HepG2 (cell line): ENCODE results near the gene TBC1D12. TPM values are rescaled to one million over a fixed set of nuclear protein-coding genes. Genes with fewer than 3 reads are reported as not detected.

Experiments
- AHR ChIP-seq: IDR thresholded peaks from 2 replicates; pipeline ENCODE4 v1.6.1; 2018; ENCODE audit warnings: missing genetic modification reagents, missing compliant biosample characterization
- ARHGAP35 ChIP-seq: sonication (generic); formaldehyde crosslinking; IDR thresholded peaks from 2 replicates; pipeline ENCODE4 v1.9.0; 2022; ENCODE audit warnings: mild to moderate bottlenecking, inconsistent platforms, moderate library complexity, missing genetic modification reagents, borderline replicate concordance
- DR1 ChIP-seq: sonication (generic); formaldehyde crosslinking; IDR thresholded peaks from 2 replicates; pipeline ENCODE4 v1.8.0; 2021; ENCODE audit warnings: mild to moderate bottlenecking, missing genetic modification reagents, inconsistent platforms
- GATAD2A ChIP-seq: IDR thresholded peaks from 2 replicates; pipeline ENCODE4 v1.6.1; 2016
- HMGXB4 ChIP-seq, 2 experiments: sonication (generic) in 1 of 2; formaldehyde crosslinking in 1 of 2; IDR thresholded peaks; 2 replicates each; pipeline versions ENCODE4 v1.4.0 to v1.6.1; 2018 to 2020; ENCODE audit warnings: missing genetic modification reagents in 2 of 2, borderline replicate concordance in 1 of 2, low read depth in 1 of 2, mild to moderate bottlenecking in 1 of 2, missing biosample characterization in 1 of 2
- KAT7 ChIP-seq: IDR thresholded peaks from 2 replicates; pipeline ENCODE4 v1.6.1; 2018; ENCODE audit warnings: borderline replicate concordance, missing compliant biosample characterization
- NR1H2 ChIP-seq: sonication (generic); formaldehyde crosslinking; IDR thresholded peaks from 2 replicates; pipeline ENCODE4 v1.8.1; 2022; ENCODE audit warnings: low read depth, missing genetic modification reagents, borderline replicate concordance
- NR2F1 ChIP-seq, 2 experiments: fragments of 450-650 bp in 1 of 2; formaldehyde crosslinking in 1 of 2; IDR thresholded peaks; 2 replicates each; pipeline versions ENCODE4 v1.5.0 to v1.6.1; 2016 to 2020; ENCODE audit warnings: mild to moderate bottlenecking in 1 of 2, missing compliant biosample characterization in 1 of 2, missing genetic modification reagents in 1 of 2, moderate library complexity in 1 of 2
- SMAD1 ChIP-seq: sonication (generic); formaldehyde crosslinking; IDR thresholded peaks from 2 replicates; pipeline ENCODE4 v1.4.0; 2020; ENCODE audit warnings: missing genetic modification reagents, low read depth, mild to moderate bottlenecking, borderline replicate concordance
- SMARCC2 ChIP-seq: fragments of 450-650 bp; IDR thresholded peaks from 2 replicates; pipeline ENCODE4 v1.6.1; 2017; ENCODE audit warnings: antibody characterized with exemption, mild to moderate bottlenecking
- USF2 ChIP-seq, 2 experiments: sonication (generic) in 1 of 2; formaldehyde crosslinking in 1 of 2; IDR thresholded peaks; 2 replicates each; pipeline versions ENCODE4 v1.5.1 to v1.6.1; 2011 to 2020; ENCODE audit warnings: borderline replicate concordance in 1 of 2, low read depth in 1 of 2, low read length in 1 of 2, mild to moderate bottlenecking in 1 of 2, missing genetic modification reagents in 1 of 2, moderate library complexity in 1 of 2
- ZEB1 ChIP-seq: IDR thresholded peaks from 2 replicates; pipeline ENCODE4 v1.6.1; 2012; ENCODE audit warnings: mild to moderate bottlenecking, low read depth, inconsistent platforms; ENCODE audit not compliant: insufficient replicate concordance
- ZNF160 ChIP-seq: sonication (generic); formaldehyde crosslinking; IDR thresholded peaks from 2 replicates; pipeline ENCODE4 v1.8.0; 2022; ENCODE audit warnings: mild to moderate bottlenecking, inconsistent platforms, missing genetic modification reagents
- ZNF350 ChIP-seq: sonication (generic); formaldehyde crosslinking; IDR thresholded peaks from 2 replicates; pipeline ENCODE4 v1.4.0; 2020; ENCODE audit warnings: mild to moderate bottlenecking, low read depth, missing genetic modification reagents, borderline replicate concordance
- ZNF44 ChIP-seq: sonication (generic); formaldehyde crosslinking; IDR thresholded peaks from 2 replicates; pipeline ENCODE4 v1.5.1; 2020; ENCODE audit warnings: mild to moderate bottlenecking, missing genetic modification reagents
- ZNF503 ChIP-seq: sonication (generic); formaldehyde crosslinking; IDR thresholded peaks from 2 replicates; pipeline ENCODE4 v1.4.0; 2020; ENCODE audit warnings: missing genetic modification reagents
- polyA plus RNA-seq, 8 experiments: library from polyadenylated mRNA; depleted of rRNA in 3 of 8; stranded (reverse) in 7 of 8; unstranded in 1 of 8; fragments of >200 nt; fragmentation: Illumina TruSeq in 4 of 8; extraction: Trizol in 4 of 8; gene quantifications; 2 replicates each; pipeline versions ENCODE4 v1.2.1 to v1.2.3, GENCODE V29; 2011 to 2016; ENCODE audit warnings: low read depth in 4 of 8, missing spikeins in 1 of 8, mixed read lengths in 1 of 8; ENCODE audit not compliant: insufficient read depth in 1 of 8
- total RNA-seq, 5 experiments: library from RNA; depleted of rRNA; stranded (reverse); fragments of >200 nt; fragmentation: Illumina TruSeq; extraction: Trizol; gene quantifications; 2 replicates each; pipeline ENCODE4 v1.2.3, GENCODE V29; 2016; ENCODE audit warnings: low read depth in 1 of 5
- TF ChIP-seq, protein P1 (sequence below): IDR thresholded peaks from 2 replicates; pipeline ENCODE4 v1.6.1; 2012; ENCODE audit warnings: low read depth, low read length, improper control_type of control experiment
- TF ChIP-seq, protein P2 (sequence below): sonication (generic); formaldehyde crosslinking; IDR thresholded peaks from 2 replicates; pipeline ENCODE4 v1.9.0; 2021; ENCODE audit warnings: missing genetic modification reagents, borderline replicate concordance

TBC1D12 gene
- total and polyA plus RNA-seq, 2 of the 13 experiments (the other 11 are each of a cell fraction or from before 2014, with no cell fraction given) = 5.7 to 6.2 TPM

GRCh38 chr10:94546049-94546900, 143.9 kb downstream of the TBC1D12 start (continued):
- no peak for TF ChIP-seq ZEB1
- TF ChIP-seq GATAD2A = no peak
- TF ChIP-seq ARHGAP35 (CRISPR knock-in tag) = no peak
- no peak for TF ChIP-seq AHR (CRISPR knock-in tag)
- no peak for TF ChIP-seq ZNF350 (CRISPR knock-in tag)
- TF ChIP-seq, protein P1, sequence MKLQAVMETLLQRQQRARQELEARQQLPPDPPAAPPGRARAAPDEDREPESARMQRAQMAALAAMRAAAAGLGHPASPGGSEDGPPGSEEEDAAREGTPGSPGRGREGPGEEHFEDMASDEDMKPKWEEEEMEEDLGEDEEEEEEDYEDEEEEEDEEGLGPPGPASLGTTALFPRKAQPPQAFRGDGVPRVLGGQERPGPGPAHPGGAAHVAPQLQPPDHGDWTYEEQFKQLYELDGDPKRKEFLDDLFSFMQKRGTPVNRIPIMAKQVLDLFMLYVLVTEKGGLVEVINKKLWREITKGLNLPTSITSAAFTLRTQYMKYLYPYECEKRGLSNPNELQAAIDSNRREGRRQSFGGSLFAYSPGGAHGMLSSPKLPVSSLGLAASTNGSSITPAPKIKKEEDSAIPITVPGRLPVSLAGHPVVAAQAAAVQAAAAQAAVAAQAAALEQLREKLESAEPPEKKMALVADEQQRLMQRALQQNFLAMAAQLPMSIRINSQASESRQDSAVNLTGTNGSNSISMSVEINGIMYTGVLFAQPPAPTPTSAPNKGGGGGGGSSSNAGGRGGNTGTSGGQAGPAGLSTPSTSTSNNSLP = no peak
- TF ChIP-seq SMAD1 (CRISPR knock-in tag) = no peak
- TF ChIP-seq, protein P2, sequence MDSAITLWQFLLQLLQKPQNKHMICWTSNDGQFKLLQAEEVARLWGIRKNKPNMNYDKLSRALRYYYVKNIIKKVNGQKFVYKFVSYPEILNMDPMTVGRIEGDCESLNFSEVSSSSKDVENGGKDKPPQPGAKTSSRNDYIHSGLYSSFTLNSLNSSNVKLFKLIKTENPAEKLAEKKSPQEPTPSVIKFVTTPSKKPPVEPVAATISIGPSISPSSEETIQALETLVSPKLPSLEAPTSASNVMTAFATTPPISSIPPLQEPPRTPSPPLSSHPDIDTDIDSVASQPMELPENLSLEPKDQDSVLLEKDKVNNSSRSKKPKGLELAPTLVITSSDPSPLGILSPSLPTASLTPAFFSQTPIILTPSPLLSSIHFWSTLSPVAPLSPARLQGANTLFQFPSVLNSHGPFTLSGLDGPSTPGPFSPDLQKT (CRISPR knock-in tag) = no peak
- TF ChIP-seq DR1 (CRISPR knock-in tag) = 0 out of 2 replicates have a peak, but pooled peaks have one; percentile 11
- no peak for TF ChIP-seq ZNF503 (CRISPR knock-in tag)
- TF ChIP-seq USF2 (IDR thresholded peaks at IDR 0.05; ENCODE audit: low read depth, low read length) = no peak
- TF ChIP-seq USF2 (CRISPR knock-in tag; IDR thresholded peaks at IDR 0.05; ENCODE audit: borderline replicate concordance) = no peak
- TF ChIP-seq NR2F1 (CRISPR knock-in tag; IDR thresholded peaks at IDR 0.05) = no peak
- no peak for TF ChIP-seq SMARCC2
- TF ChIP-seq NR1H2 (CRISPR knock-in tag) = no peak
- TF ChIP-seq ZNF160 = 0 out of 2 replicates have a peak, but pooled peaks have one; percentile 8
- no peak for TF ChIP-seq ZNF44 (CRISPR knock-in tag)
- 0 out of 2 replicates have a peak, but pooled peaks have one; percentile 18 for TF ChIP-seq KAT7 (CRISPR knock-in tag)
- TF ChIP-seq HMGXB4 (CRISPR knock-in tag; IDR thresholded peaks at IDR 0.05; ENCODE audit: borderline replicate concordance in 1 of 2, low read depth in 1 of 2) = 0 out of 4 replicates have a peak, but pooled peaks of 1 of the 2 experiments have one; percentile 9
